Stomach smooth muscle (tissue), 2 donors: ENCODE data around the gene KCNJ10.
"Not testable (repeated sequence)": the region's sequence is repeated elsewhere in the genome, so short reads cannot be mapped to it uniquely, and the experiment has no call there.

Experiments
- H3K27ac ChIP-seq: one replicate; pipeline ENCODE4 v1.7.0; 2013; ENCODE audit warnings: mild to moderate bottlenecking, low read length, inconsistent platforms
- H3K27me3 ChIP-seq, 2 donors: one replicate each; pipeline ENCODE4 v1.7.0; 2013; ENCODE audit warnings: low read length in 2 of 2; ENCODE audit not compliant: insufficient read depth in 2 of 2, control insufficient read depth in 1 of 2
- H3K36me3 ChIP-seq, 2 donors: one replicate each; pipeline ENCODE4 v1.7.0; 2013; ENCODE audit warnings: low read length in 2 of 2; ENCODE audit not compliant: control insufficient read depth in 2 of 2, insufficient read depth in 2 of 2
- H3K4me1 ChIP-seq: one replicate; pipeline ENCODE4 v1.7.0; 2013; ENCODE audit warnings: low read length; ENCODE audit not compliant: control insufficient read depth, insufficient read depth
- H3K4me3 ChIP-seq, 2 donors: one replicate each; pipeline ENCODE4 v1.7.0; 2013; ENCODE audit warnings: low read length in 2 of 2
- H3K9ac ChIP-seq, 2 donors: one replicate each; pipeline ENCODE4 v1.7.0; 2013; ENCODE audit warnings: low read length in 2 of 2, mild to moderate bottlenecking in 1 of 2
- H3K9me3 ChIP-seq, 2 donors: one replicate each; pipeline ENCODE4 v1.7.0; 2013; ENCODE audit warnings: low read length in 2 of 2; ENCODE audit not compliant: control insufficient read depth in 2 of 2
- donor health status: healthy.
- donor health status: Pancreatic carcinoma.

KCNJ10 gene

GRCh38 chr1:160069460-160070231, at the start of gene KCNJ10:
Gene KCNJ10 (minus strand): TSS chr1:160070160. CDS start chr1:160042532, 27,628 bp downstream.
- Histone ChIP-seq H3K36me3 (no peaks in the 10 kb centered on the region), H3K27me3 (peaks cover 8 to 11% of the 10 kb centered on the region in 2 donors), H3K4me3 (peak within 1 kb of the TSS; percentile 62 to 83), H3K4me1 (peaks cover 10% of the 10 kb centered on the region), H3K27ac (no peak within 1 kb of the TSS), H3K9me3 (no peaks in the 10 kb centered on the region), H3K9ac (peak within 1 kb of the TSS; percentile 35 to 55)

- peaks cover 13 to 25% of the 10 kb centered on the region in 2 donors for H3K36me3 ChIP-seq
- H3K27me3 ChIP-seq, result no peaks in the 10 kb centered on the region
- H3K4me1 ChIP-seq, result peaks cover 34% of the 10 kb centered on the region
- H3K27ac ChIP-seq, result no peak overlapping the region
- no peak overlapping the region for H3K9ac ChIP-seq
- H3K9me3 ChIP-seq, result no peaks in the 10 kb centered on the region
- H3K4me3 ChIP-seq, result no peak overlapping the region
Observed at GRCh38 chr1:160118928-160119327, 49.0 kb upstream of the KCNJ10 start.

GRCh38 chr1:160117709-160118183, 47.8 kb upstream of the KCNJ10 start:
- H3K27me3 ChIP-seq, result no peaks in the 10 kb centered on the region
- peak overlapping the region; percentile 48 to 81 for H3K4me3 ChIP-seq
- H3K9ac ChIP-seq, result peak overlapping the region; percentile 2 to 51
- H3K27ac ChIP-seq, result peak overlapping the region; percentile 76
- peaks cover 2 to 14% of the 10 kb centered on the region in 2 donors for H3K36me3 ChIP-seq
- H3K4me1 ChIP-seq, result peaks cover 39% of the 10 kb centered on the region
- H3K9me3 ChIP-seq, result no peaks in the 10 kb centered on the region

- no peaks in the 10 kb centered on the region for H3K9me3 ChIP-seq
- H3K27me3 ChIP-seq, result no peaks in the 10 kb centered on the region
- peak overlapping the region; percentile 2 to 51 for H3K9ac ChIP-seq
- H3K4me3 ChIP-seq, result peak overlapping the region; percentile 48 to 81
- H3K27ac ChIP-seq, result peak overlapping the region; percentile 76
- H3K36me3 ChIP-seq, result peaks cover 0 to 12% of the 10 kb centered on the region in 2 donors
- peaks cover 39% of the 10 kb centered on the region for H3K4me1 ChIP-seq
Observed at GRCh38 chr1:160117300-160117699, 47.3 kb upstream of the KCNJ10 start.

GRCh38 chr1:160116283-160117147, 46.6 kb upstream of the KCNJ10 start:
- Histone ChIP-seq H3K4me1 (peaks cover 39% of the 10 kb centered on the region), H3K9ac (peak overlapping the region; percentile 68 to 77), H3K36me3 (peaks cover 0 to 7% of the 10 kb centered on the region in 2 donors)

GRCh38 chr1:160115545-160116282, 45.8 kb upstream of the KCNJ10 start, which contains the start of gene ATP1A2:
Gene ATP1A2 (plus strand): TSS chr1:160115759. CDS start chr1:160115862, 103 bp downstream.
- H3K4me3 ChIP-seq, result peak within 1 kb of the TSS; percentile 48 to 81
- no peaks in the 10 kb centered on the region for H3K36me3 ChIP-seq
- no peaks in the 10 kb centered on the region for H3K27me3 ChIP-seq
- H3K27ac ChIP-seq, result peak within 1 kb of the TSS; percentile 76
- H3K9me3 ChIP-seq, result no peaks in the 10 kb centered on the region
- peak within 1 kb of the TSS; percentile 68 to 77 for H3K9ac ChIP-seq
- H3K4me1 ChIP-seq, result peaks cover 39% of the 10 kb centered on the region

More at GRCh38 chr1:160116283-160117147, 46.6 kb upstream of the KCNJ10 start:
- Histone ChIP-seq H3K27me3 (no peaks in the 10 kb centered on the region), H3K4me3 (peak overlapping the region; percentile 48 to 81), H3K9me3 (no peaks in the 10 kb centered on the region), H3K27ac (peak overlapping the region; percentile 76)

GRCh38 chr1:160114085-160114484, 44.1 kb upstream of the KCNJ10 start:
- no peak overlapping the region for H3K4me3 ChIP-seq
- H3K9me3 ChIP-seq, result no peaks in the 10 kb centered on the region
- peak overlapping the region; percentile 76 for H3K27ac ChIP-seq
- peaks cover 42% of the 10 kb centered on the region for H3K4me1 ChIP-seq
- H3K27me3 ChIP-seq, result no peaks in the 10 kb centered on the region
- no peaks in the 10 kb centered on the region for H3K36me3 ChIP-seq
- no peak overlapping the region for H3K9ac ChIP-seq

- Histone ChIP-seq H3K27me3 (no peaks in the 10 kb centered on the region), H3K27ac (no peak overlapping the region), H3K9me3 (no peaks in the 10 kb centered on the region), H3K4me1 (peaks cover 37% of the 10 kb centered on the region), H3K4me3 (no peak overlapping the region), H3K9ac (no peak overlapping the region), H3K36me3 (no peaks in the 10 kb centered on the region)
Observed at GRCh38 chr1:160113407-160113806, 43.4 kb upstream of the KCNJ10 start.

- H3K4me1 ChIP-seq, result peaks cover 30% of the 10 kb centered on the region
- H3K27ac ChIP-seq, result no peak overlapping the region
- no peaks in the 10 kb centered on the region for H3K9me3 ChIP-seq
- no peaks in the 10 kb centered on the region for H3K27me3 ChIP-seq
- H3K4me3 ChIP-seq, result no peak overlapping the region
- no peak overlapping the region for H3K9ac ChIP-seq
- H3K36me3 ChIP-seq, result no peaks in the 10 kb centered on the region
Observed at GRCh38 chr1:160112357-160112756, 42.4 kb upstream of the KCNJ10 start.

GRCh38 chr1:160111462-160111861, 41.5 kb upstream of the KCNJ10 start:
- H3K27ac ChIP-seq, H3K9ac ChIP-seq, H3K36me3 ChIP-seq, H3K27me3 ChIP-seq, H3K9me3 ChIP-seq, H3K4me3 ChIP-seq: not testable (repeated sequence)
- peaks cover 22% of the 10 kb centered on the region for H3K4me1 ChIP-seq
